ENCODE measurements around the gene SLC33A1.
"Not testable (repeated sequence)": the region's sequence is repeated elsewhere in the genome, so short reads cannot be mapped to it uniquely, and the experiment has no call there.

Gene SLC33A1

GRCh38 chr3:155854141-155854940 is at the start of gene SLC33A1:
Gene SLC33A1 (minus strand): TSS chr3:155854427. CDS start chr3:155853997, 430 bp downstream.
- peak; percentile 99 for DNase-seq (ENCODE audit: low spot score)

- DNase-seq (ENCODE audit: low spot score) = no peak
These were observed 41.2 kb upstream of the SLC33A1 start for GRCh38 chr3:155895379-155895900.

GRCh38 chr3:155891321-155891720 is 37.1 kb upstream of the SLC33A1 start:
- peak; percentile 52 for DNase-seq (ENCODE audit: low spot score)

DNA sequence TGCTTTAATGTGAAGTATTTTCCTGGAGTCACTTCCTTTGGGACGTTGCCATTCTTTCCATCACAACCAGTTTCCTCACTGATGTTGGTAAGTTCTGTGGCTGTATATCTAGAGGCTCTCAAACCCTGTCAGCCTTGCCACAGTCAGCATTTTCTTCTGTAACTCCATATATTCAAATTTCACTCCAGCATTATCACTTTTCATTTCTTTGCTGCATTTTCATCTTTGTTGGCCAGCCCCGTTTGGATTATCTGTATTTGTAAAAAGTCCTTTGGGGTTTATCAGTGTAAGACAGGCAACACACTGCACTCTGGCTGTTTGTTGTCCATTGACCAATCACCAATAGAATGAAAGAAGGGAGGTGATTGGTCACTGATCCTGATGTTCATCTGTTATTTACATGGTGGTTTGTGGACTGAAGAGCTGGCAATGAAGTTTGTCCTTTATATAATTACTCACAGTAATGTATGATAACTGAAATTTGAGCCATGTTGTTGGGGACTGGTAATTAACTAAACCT is 36.5 kb upstream of the SLC33A1 start:
- peak; percentile 83 for DNase-seq (ENCODE audit: low spot score)

- no peak for DNase-seq (ENCODE audit: low spot score)
These were observed 35.7 kb upstream of the SLC33A1 start for GRCh38 chr3:155889952-155890351.

GRCh38 chr3:155889212-155889611 is 35.0 kb upstream of the SLC33A1 start:
- peak; percentile 46 for DNase-seq (ENCODE audit: low spot score)

DNA sequence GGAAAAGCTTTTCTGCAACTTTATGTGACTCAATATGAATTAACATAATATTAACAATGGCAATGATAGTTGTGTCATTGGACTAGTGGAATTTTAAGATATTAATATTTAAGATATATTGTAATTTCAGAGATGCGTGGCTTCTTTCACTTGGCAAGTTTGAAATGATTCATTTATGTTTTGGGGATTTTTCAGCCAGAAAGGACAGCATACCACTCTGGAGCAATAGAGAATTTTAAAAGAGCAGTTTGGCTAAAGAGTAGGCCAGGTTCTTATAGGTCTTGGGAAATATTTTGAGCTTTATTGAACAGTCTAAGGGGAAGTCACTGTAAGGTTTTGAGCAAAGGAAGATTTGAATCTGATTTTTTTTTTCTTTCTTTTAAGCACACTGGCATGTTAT is 32.7 kb upstream of the SLC33A1 start:
- DNase-seq (ENCODE audit: low spot score) = no peak

- not testable (repeated sequence) for DNase-seq (ENCODE audit: low spot score)
These were observed 32.1 kb upstream of the SLC33A1 start for GRCh38 chr3:155886348-155886747.

GRCh38 chr3:155885292-155885691 is 31.1 kb upstream of the SLC33A1 start:
- no peak for DNase-seq (ENCODE audit: low spot score)

DNA sequence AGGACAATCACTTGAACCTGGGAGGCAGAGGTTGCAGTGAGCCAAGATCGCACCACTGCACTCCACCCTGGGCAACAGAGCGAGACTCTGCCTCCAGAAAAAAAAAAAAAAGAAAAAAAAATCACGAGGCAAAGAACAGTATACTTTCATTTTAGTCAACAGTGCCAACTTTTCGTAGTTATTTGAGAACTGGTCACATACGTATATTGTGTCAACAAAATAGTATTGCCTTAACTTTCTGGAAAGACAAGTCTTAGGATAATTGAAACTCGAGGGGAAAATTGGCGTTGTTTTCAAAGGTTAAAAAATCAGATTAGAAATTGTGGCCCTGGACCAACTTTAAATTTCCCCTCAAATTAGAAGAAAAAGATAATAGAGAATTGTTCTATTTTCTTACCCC is 30.1 kb upstream of the SLC33A1 start:
- no peak for DNase-seq (ENCODE audit: low spot score)

DNA sequence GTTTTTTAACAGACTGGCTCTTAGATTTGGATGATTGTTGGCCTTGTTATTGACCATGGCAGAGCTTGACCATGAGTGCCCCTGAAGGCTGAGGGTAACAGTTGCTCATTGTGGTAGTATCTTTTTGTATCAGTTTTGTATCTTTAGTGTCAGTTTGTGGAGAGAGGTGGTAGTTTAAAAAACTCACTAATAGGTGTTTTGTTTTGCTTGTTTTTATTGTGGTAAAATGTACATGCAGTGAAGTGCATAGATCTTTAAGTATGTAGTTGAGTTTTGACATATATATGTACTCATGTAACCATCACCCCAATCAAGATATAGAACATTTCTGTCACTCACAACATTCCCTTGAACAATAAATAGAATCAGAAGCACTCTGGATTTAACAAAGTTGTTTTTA is 26.1 kb upstream of the SLC33A1 start:
- no peak for DNase-seq (ENCODE audit: low spot score)

DNA sequence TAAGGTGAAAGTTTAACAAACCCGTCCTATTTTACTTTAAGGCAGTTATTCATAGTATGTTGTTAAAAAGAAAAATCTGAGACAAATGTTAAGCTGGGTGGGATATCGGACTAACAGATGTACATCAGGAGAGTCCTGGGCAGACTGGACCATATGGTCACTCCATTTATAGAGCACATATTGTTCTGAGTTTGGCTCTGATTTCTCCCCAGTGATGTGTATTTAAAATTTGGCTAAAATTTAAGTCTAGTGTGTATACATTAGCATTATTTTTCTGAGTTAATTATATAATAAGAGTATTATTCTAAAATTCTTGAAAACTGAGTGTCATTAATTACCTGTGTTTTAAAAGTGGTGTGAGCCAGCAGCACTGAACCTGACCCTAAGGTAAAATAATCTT is 22.3 kb upstream of the SLC33A1 start:
- no peak for DNase-seq (ENCODE audit: low spot score)

GRCh38 chr3:155876037-155876436 is 21.8 kb upstream of the SLC33A1 start:
- DNase-seq (ENCODE audit: low spot score) = no peak

DNA sequence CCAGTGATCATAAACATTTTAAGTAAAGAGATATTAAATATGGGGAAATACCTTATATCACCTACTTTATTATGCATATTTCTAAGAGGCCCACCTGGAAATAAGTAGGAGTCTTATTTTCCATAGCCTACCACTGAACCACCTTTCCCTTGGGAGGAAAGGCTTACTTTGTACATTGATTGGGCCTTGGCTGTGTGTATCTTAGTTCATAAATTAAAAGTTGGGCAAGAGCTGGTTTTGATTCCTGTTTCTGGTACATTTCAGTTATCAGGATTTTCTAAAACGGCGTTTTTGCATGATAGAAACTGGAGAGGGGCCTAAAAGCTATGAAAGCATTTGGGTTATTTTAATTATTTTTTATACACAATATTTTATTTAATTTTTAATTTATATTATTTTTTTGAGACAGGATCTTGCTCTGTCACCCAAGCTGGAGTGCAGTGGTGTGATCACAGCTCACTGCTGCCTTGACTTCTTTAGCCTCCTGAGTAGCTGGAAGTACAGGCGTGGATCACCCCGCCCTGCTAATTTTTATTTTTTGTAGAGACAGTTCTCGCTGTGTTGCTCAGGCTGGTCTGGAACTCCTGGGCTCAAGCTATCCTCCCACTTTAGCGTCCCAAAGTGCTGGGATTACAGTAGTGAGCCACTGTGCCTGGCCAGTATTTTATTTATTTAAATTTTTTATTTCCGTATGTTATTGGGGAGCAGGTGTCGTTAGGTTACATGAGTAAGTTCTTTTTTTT is 18.8 kb upstream of the SLC33A1 start:
- no peak for DNase-seq (ENCODE audit: low spot score)

DNA sequence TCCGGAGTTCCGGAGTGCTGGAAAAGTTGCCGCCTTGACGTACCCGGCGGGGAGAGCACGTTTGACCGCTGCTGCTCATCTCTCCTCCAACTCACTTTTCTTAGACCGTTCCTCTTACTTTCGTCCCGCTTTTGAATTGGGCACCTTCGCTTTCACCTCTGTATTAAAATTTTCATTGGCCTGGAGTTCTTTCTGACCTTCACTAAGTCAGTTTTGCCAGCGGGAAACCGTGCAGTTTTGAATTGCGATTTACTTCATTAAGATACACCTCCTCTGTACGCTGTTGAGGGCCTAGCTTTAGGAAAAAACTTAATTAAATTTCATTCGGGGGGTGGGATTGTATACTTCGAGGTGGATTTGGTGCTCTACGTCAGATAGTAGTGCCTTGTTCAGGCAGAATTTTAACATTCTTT is 17.5 kb upstream of the SLC33A1 start:
- no peak for DNase-seq (ENCODE audit: low spot score)

- DNase-seq (ENCODE audit: low spot score) = peak; percentile 49
These were observed 16.9 kb upstream of the SLC33A1 start for GRCh38 chr3:155870945-155871745.

- peak; percentile 95 for DNase-seq (ENCODE audit: low spot score)
These were observed 16.1 kb upstream of the SLC33A1 start, which contains the start of gene GMPS for GRCh38 chr3:155870133-155870944. Gene GMPS (plus strand): TSS chr3:155870650. CDS start chr3:155870871, 221 bp downstream.

- DNase-seq (ENCODE audit: low spot score) = no peak
These were observed 15.5 kb upstream of the SLC33A1 start for GRCh38 chr3:155869691-155870090.

DNA sequence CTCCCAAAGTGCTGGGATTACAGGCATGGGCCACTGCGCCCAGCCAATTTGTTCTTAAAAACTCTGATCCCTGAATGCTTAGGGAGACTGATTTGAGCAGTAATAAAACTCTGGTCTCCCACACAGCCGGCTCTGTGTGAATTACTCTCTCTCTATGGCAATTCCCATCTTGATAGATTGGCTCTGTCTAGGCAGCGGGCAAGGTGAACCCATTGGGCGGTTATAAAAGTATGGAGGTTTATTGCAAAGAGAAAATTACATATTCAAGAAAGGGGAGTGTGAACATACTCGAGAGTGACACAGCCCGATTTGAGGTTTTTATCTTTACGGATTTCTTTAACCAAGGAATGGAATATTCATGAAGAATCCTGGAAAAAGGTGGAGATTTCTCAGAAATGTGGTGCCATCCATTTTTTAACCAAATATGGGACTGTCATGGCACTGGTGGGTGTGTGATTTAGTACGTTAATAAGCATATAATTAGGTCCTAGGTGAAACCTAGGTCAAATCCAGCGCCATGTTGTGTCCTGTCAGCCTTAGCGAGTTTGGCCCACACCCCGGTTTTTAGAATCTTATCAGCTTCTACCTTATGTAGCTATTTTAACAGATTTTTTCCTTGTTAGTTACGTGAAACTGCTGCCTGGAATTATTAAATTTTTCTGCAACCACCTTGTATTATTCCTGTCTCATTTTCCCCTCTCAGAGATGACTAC is 9.0 kb upstream of the SLC33A1 start:
- no peak for DNase-seq (ENCODE audit: low spot score)

DNA sequence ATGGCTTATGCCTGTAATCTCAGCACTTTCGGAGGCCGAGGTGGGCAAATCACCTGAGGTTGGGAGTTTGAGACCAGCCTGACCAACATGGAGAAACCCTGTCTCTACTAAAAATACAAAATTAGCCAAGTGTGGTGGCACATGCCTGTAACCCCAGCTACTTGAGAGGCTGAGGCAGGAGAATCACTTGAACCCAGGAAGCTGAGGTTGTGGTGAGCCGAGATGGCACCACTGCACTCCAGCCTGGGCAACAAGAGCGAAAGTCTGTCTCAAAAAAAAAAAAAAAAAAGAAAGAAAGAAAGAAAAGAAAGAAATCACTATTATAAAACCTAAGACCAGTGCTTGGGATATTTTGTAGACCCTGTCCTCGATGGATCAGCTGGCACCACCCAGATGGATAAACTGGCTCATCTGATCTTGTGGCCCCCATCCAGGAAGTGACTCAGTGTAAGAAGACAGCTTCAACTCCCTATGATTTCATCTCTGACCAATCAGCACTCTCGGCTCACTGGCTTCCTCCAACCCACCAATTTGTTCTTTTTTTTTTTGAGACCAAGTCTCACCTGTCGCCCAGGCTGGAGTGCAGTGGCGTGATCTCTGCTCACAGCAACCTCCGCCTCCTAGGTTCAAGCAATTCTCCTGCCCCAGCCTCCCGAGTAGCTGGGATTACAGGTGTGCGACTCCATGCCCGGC is 8.2 kb upstream of the SLC33A1 start:
- DNase-seq (ENCODE audit: low spot score) = not testable (repeated sequence)

Measured in hematopoietic multipotent progenitor cell treated with erythropoietin and hydrocortisone succinate and interleukin-3 and kit ligand, for 17 days (in vitro differentiated cells).